Measurements from ENCODE around the gene OPHN1.

GRCh38 chrX:68284281-68284904 lies 148.9 kb downstream of the OPHN1 start:
- TF ChIP-seq CTCF (IDR thresholded peaks at IDR 0.05) (no peak), GABPB1 (CRISPR knock-in tag; IDR thresholded peaks at IDR 0.05) (no peak), SP1 (CRISPR knock-in tag; conservative IDR thresholded peaks at IDR 0.05) (no peak), USF2 (CRISPR knock-in tag; IDR thresholded peaks at IDR 0.05) (no peak), NFATC4 (CRISPR knock-in tag; IDR thresholded peaks at IDR 0.05) (no peak), MAX (CRISPR knock-in tag; IDR thresholded peaks at IDR 0.05) (no peak), ZNF232 (CRISPR knock-in tag; IDR thresholded peaks at IDR 0.05) (no peak), IRF2 (CRISPR knock-in tag; IDR thresholded peaks at IDR 0.05; ENCODE audit: borderline replicate concordance, low read depth) (no peak), AR (CRISPR knock-in tag; IDR thresholded peaks at IDR 0.05) (no peak), E2F4 (CRISPR knock-in tag; IDR thresholded peaks at IDR 0.05; ENCODE audit: borderline replicate concordance, low read depth) (no peak), TEAD4 (CRISPR knock-in tag; IDR thresholded peaks at IDR 0.05) (no peak)
- TF ChIP-seq, protein P1, sequence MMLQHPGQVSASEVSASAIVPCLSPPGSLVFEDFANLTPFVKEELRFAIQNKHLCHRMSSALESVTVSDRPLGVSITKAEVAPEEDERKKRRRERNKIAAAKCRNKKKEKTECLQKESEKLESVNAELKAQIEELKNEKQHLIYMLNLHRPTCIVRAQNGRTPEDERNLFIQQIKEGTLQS (CRISPR knock-in tag; conservative IDR thresholded peaks at IDR 0.05), result no peak
- TF ChIP-seq, protein P2, sequence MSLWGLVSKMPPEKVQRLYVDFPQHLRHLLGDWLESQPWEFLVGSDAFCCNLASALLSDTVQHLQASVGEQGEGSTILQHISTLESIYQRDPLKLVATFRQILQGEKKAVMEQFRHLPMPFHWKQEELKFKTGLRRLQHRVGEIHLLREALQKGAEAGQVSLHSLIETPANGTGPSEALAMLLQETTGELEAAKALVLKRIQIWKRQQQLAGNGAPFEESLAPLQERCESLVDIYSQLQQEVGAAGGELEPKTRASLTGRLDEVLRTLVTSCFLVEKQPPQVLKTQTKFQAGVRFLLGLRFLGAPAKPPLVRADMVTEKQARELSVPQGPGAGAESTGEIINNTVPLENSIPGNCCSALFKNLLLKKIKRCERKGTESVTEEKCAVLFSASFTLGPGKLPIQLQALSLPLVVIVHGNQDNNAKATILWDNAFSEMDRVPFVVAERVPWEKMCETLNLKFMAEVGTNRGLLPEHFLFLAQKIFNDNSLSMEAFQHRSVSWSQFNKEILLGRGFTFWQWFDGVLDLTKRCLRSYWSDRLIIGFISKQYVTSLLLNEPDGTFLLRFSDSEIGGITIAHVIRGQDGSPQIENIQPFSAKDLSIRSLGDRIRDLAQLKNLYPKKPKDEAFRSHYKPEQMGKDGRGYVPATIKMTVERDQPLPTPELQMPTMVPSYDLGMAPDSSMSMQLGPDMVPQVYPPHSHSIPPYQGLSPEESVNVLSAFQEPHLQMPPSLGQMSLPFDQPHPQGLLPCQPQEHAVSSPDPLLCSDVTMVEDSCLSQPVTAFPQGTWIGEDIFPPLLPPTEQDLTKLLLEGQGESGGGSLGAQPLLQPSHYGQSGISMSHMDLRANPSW (CRISPR knock-in tag; conservative IDR thresholded peaks at IDR 0.05; ENCODE audit: low read depth), result no peak
- TF ChIP-seq, protein P3, sequence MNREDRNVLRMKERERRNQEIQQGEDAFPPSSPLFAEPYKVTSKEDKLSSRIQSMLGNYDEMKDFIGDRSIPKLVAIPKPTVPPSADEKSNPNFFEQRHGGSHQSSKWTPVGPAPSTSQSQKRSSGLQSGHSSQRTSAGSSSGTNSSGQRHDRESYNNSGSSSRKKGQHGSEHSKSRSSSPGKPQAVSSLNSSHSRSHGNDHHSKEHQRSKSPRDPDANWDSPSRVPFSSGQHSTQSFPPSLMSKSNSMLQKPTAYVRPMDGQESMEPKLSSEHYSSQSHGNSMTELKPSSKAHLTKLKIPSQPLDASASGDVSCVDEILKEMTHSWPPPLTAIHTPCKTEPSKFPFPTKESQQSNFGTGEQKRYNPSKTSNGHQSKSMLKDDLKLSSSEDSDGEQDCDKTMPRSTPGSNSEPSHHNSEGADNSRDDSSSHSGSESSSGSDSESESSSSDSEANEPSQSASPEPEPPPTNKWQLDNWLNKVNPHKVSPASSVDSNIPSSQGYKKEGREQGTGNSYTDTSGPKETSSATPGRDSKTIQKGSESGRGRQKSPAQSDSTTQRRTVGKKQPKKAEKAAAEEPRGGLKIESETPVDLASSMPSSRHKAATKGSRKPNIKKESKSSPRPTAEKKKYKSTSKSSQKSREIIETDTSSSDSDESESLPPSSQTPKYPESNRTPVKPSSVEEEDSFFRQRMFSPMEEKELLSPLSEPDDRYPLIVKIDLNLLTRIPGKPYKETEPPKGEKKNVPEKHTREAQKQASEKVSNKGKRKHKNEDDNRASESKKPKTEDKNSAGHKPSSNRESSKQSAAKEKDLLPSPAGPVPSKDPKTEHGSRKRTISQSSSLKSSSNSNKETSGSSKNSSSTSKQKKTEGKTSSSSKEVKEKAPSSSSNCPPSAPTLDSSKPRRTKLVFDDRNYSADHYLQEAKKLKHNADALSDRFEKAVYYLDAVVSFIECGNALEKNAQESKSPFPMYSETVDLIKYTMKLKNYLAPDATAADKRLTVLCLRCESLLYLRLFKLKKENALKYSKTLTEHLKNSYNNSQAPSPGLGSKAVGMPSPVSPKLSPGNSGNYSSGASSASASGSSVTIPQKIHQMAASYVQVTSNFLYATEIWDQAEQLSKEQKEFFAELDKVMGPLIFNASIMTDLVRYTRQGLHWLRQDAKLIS (CRISPR knock-in tag; IDR thresholded peaks at IDR 0.05; ENCODE audit: borderline replicate concordance), result no peak
